ENCODE data around the gene OXCT2.

DNA sequence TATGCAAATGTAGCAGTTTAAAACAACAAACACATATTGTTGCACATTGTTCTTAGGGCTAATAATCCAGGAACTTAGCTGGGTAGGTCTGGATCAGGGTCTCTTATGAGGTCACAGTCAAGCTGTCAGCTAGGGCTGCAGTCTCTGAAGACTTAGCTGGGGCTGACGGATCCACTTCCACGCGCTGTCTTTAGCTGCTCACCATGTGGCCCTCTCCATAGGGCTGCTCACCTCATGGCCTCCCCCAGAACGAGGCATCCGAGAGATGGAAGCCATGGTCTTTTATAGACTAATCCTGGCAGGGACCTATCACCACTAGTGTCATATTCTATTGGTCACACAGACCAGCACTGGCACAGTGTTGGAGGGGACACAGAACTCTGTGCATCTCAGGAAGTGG lies 8.7 kb upstream of the OXCT2 start:
- TF ChIP-seq, protein P1, sequence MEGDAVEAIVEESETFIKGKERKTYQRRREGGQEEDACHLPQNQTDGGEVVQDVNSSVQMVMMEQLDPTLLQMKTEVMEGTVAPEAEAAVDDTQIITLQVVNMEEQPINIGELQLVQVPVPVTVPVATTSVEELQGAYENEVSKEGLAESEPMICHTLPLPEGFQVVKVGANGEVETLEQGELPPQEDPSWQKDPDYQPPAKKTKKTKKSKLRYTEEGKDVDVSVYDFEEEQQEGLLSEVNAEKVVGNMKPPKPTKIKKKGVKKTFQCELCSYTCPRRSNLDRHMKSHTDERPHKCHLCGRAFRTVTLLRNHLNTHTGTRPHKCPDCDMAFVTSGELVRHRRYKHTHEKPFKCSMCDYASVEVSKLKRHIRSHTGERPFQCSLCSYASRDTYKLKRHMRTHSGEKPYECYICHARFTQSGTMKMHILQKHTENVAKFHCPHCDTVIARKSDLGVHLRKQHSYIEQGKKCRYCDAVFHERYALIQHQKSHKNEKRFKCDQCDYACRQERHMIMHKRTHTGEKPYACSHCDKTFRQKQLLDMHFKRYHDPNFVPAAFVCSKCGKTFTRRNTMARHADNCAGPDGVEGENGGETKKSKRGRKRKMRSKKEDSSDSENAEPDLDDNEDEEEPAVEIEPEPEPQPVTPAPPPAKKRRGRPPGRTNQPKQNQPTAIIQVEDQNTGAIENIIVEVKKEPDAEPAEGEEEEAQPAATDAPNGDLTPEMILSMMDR (IDR thresholded peaks at IDR 0.05; ENCODE audit: low read length): no peak
- TF ChIP-seq EZH2phosphoT487 (IDR thresholded peaks at IDR 0.05; ENCODE audit: low read length) (no peak), EZH2 (optimal IDR thresholded peaks at IDR 0.05; ENCODE audit: low read depth, low read length) (no peak)
